Erythroblast (primary cell): Measurements from ENCODE around the gene ANKRD44.
"Not testable (repeated sequence)": the region's sequence is repeated elsewhere in the genome, so short reads cannot be mapped to it uniquely, and the experiment has no call there.

ENCODE experiments used
- DNase-seq, 2 experiments: peaks; one replicate each; lab custom pipeline; 2025; lab: John Stamatoyannopoulos, UW
- GATA1 ChIP-seq: IDR thresholded peaks from 2 replicates; pipeline ENCODE4 v1.6.1; 2011; ENCODE audit warnings: low read depth, mild to moderate bottlenecking, control low read depth, low read length, moderate library complexity
- POLR2A ChIP-seq: IDR thresholded peaks from 2 replicates; pipeline ENCODE4 v1.6.1; 2011; ENCODE audit warnings: mild to moderate bottlenecking, low read length

ANKRD44 gene

DNA sequence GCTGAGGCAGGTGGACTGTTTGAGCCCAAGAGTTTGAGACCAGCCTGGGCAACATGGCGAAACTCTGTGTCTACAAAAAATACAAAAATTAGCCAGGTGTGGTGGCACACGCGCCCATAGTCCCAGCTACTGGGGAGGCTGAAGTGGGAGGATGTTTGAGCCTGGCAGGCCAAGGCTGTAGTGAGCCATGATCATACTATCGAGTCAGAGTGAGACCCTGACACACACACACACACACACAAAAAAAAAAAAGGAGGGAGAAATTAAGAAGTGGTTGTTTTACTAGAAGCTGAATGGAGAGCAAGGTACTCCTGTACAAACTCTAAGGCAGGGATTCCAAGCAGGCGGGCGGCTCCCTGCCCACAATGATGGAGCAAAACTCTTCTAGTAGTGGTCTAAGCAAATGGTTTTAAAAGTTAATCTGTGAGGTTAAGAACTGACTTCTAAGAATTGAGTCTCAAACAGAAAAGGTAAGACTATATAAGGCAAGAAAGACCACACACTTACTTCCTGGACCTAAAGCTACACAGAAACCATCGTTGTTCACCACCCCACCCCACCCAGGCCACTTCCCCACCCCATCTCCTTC lies 2.6 kb downstream of the ANKRD44 start:
- no peak for DNase-seq
- TF ChIP-seq GATA1 (no peak), POLR2A (no peak)

GRCh38 chr2:197307236-197307932 lies 3.2 kb downstream of the ANKRD44 start:
- DNase-seq = no peak
- no peak for TF ChIP-seq POLR2A
- TF ChIP-seq GATA1 = no peak

DNA sequence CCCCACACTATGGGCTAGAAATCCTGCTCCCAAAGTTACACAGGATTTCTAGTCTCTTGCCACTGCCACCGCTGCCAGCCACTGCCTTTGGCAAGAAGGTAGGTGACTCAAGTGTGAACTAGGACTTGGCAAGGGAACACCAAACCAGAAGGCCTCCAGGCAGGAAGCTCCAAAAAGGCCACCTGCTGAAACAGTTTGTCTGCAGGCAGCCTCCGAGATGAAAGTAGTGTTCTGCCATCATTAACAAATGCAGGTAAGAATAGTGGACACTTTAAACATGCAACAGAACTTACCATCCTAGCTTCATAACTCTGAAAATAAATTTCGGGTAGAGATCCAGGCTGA lies 3.9 kb downstream of the ANKRD44 start:
- no peak for TF ChIP-seq GATA1
- TF ChIP-seq POLR2A = no peak

DNA sequence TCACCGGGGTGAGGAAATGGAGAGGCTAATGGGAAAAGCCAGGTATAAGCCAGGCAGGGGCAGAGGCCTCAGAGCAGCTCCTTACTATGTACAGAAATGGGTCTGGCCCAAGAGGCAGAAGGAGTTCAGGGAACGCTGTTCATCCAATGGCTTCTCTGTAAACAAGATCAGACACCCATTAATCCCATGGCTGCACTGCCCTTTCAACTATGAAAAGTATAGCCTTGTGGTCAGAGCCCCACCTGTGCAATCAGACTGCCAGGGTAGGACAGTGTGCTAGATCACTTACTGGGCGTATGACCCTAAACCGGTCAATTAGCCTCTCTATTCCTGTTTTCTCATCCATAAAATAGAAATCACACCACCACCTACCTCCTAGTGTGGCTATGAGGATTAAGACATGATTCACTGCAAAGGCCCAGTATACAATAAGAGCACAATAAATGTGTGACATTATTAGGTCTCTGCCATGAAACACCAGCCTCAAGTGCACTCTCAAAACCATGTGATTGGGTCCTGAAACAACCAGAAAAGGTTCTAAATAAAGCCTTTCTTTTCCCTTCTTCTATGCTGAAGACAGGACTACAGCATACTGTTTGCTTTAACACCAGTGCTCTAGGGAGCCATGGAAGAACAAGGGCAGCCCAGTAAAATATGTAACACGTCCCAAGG lies 4.4 kb downstream of the ANKRD44 start:
- no peak for DNase-seq
- no peak for TF ChIP-seq GATA1
- TF ChIP-seq POLR2A = no peak

More for the DNA sequence above, 3.9 kb downstream of the ANKRD44 start:
- DNase-seq = no peak

DNA sequence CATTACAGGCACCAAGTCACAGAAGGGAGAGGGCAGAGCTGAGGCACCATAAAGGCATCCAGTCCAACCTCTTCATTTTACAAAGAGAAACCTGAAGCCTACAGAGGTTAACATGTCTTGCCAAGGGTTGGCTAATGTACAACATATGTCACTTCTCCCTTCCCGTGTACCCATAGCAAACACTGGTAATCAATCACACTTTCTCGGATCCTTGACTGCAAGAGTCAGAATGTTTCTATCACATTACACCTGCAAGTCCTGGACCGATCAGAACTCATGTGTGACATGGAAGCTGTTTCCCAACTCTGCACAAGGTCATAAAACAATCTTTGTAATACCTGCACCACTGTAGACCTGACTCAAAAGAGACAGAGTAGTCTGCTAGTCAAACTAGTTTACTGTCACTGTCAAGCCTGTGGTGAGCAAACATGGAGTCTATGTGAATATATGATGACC lies 6.0 kb downstream of the ANKRD44 start:
- TF ChIP-seq POLR2A (no peak), GATA1 (no peak)
- no peak for DNase-seq

DNA sequence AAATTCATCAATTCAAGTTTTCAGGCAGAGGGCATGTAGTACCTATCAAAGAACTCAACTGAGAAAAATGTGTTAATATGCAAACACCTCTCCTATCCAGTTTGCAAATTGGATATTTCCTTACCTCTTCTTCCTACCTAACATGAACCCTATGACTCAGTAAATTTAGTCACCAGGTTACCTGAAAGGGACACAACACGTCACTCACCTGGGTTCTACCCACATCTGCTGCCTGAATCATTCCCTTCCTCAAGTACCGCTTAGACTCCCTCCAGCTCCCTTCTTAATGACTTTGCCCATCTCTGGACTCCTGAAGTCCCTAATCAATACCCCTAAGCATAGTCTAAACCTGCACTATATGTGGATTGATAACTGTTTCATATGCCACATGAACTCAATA lies 10.4 kb downstream of the ANKRD44 start:
- no peak for DNase-seq
- TF ChIP-seq GATA1 = no peak
- TF ChIP-seq POLR2A = no peak

- no peak for TF ChIP-seq GATA1
- no peak for TF ChIP-seq POLR2A
- no peak for DNase-seq
These were observed 12.0 kb downstream of the ANKRD44 start for GRCh38 chr2:197298609-197299008.

DNA sequence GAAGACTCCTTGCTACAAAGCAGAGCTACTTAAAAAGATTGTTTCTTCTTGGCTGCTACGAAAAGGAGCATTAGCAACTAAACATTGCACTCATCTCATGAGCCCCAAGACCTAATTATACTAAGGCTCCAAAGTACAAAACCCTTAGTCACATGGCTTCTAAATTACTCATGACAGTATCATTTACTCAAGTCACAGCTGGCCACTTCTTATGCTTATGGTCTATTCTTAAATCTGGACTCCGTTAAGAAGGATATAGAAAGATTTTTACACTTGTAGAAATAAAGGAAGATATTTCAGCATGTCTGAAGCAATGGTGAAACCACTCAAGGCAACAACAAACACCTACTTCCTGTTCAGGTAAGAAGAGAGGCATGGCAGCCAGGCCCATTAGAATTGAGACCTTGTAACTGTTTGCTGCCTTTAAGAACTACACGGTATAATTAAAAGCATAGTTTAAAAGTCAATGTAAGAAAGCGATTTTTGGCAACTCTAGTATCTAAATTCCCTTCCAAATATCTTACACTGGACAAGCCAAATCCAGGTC lies 12.7 kb downstream of the ANKRD44 start:
- no peak for DNase-seq
- TF ChIP-seq GATA1 = no peak
- TF ChIP-seq POLR2A = no peak

DNA sequence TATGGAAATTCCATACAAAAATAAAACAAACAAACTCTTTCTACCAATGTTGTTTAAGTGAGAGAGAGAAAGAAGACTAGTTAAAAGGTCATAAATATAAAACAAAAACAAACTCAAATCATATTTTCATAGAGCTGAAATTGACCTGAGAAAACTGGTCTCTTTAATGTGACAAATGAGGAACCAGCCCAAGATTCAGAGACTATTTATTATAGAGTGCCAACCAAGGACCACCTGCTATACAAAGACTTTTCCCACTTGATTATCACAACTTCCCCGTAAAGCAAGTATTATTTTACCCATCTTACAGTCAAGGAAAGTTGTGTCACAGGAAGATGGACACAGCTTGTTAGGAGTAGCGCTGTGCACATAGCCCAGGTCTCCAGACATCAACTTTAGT lies 13.3 kb downstream of the ANKRD44 start:
- DNase-seq = no peak
- TF ChIP-seq GATA1 (no peak), POLR2A (no peak)

DNA sequence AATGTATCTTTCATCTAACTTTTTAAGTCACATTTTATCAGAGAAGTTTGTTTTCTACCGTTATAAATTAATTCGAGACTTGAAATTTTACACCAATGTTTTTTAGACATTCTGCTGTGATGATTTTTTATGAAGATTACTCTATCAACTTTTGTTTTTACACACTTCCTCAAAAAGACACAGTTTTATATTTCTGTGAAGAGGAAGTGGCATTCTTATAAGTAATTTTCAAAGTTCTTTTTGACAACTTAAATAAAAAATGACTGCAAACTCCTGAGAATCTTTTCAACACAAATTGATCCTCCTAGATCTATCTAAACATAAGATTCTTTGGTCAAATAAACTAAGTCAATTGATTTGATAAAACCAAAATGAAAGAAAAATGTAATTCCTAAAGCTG lies 13.7 kb downstream of the ANKRD44 start:
- no peak for DNase-seq
- TF ChIP-seq POLR2A (no peak), GATA1 (no peak)

DNA sequence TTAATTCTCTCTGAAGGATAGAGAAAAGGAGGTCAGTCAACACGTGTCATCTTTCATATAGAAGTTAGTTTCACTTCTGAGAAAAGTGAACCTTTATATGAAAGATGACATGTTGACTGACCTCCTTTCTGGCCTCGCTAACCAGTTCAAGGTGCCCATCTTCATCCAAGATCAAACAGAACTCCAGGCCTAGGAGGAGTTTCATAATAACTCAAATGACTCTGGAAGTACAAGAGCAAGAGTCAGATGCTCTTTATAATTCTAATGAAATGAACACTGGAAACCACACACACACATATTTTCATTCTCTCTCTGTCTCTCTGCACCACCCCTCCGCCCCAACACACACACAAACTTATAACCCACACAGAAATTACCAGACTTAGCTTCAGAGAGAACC lies 16.3 kb downstream of the ANKRD44 start:
- no peak for DNase-seq
- TF ChIP-seq GATA1 = no peak
- TF ChIP-seq POLR2A = no peak

DNA sequence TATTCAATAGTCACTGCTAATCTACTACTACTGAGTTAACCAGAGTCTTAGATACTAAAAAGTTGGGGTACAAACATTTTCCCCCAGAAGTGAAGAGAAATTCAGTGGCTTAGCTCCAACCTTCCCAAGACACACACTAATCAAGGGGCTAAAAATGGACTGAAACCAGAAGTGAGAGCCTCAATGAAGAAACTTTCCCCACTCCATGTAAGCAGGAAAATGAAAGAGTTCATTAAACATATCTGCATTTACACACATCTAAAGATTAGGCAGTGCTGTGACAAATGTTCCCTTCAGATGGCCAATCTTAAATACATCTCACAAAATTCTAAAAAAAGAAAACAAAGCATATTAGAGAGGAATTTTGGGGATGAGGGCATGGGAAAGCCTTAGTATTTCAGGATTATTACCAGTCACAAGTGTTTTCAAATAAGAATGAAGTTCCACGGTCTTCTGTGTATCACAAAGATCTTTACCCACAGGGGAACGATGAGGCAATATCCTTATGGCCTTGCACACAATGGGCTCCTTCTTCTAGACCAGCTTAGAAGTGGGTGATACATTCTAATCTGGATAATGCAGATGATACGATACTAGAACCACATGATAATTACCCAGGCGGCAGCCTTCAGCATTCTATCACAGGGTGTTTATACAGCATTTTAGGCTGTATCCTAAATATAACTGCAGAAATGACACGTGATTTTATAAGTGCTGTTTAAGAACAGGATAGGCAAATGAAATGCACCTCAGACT lies 17.1 kb downstream of the ANKRD44 start:
- peak; percentile 9 to 26 for DNase-seq
- no peak for TF ChIP-seq GATA1
- no peak for TF ChIP-seq POLR2A

GRCh38 chr2:197292619-197293018 lies 18.0 kb downstream of the ANKRD44 start:
- TF ChIP-seq POLR2A (no peak), GATA1 (no peak)
- DNase-seq = no peak

DNA sequence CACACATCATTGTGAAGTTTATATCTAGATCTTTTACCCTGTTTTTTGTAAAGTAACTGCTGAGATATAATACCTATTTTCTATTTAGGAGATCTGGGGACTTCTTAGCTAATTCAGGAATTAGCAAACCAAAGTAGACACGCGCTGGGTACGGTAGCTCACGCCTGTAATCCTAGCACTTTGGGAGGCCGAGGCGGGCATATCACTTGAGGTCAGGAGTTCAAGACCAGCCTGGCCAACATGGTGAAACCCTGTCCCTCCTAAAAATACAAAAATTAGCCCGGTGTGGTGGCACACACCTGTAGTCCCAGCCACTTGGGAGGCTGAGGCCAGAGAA lies 23.0 kb downstream of the ANKRD44 start:
- not testable (repeated sequence) for DNase-seq
